Body of pancreas (tissue), 4 donors: ENCODE measurements around the gene DTX4. TPM values are rescaled to one million over a fixed set of nuclear protein-coding genes. Genes with fewer than 3 reads are reported as not detected.

ENCODE experiments used
- ATAC-seq: fragments of 150-250 bp; one replicate; pipeline ENCODE4 v1.9.1; 2016
- DNase-seq, 4 donors: peaks; one replicate each; pipeline ENCODE4 v3.0.0-alpha.2; 2019
- H3K27ac ChIP-seq, 4 donors: fragments of 200-600 bp; sonication (generic); 1 replicate in 3 of 4; 2 replicates in 1 of 4; pipeline versions ENCODE4 v1.5.1 to v1.6.1; 2016 to 2019; ENCODE audit warnings: mild to moderate bottlenecking in 1 of 4, mixed read lengths in 1 of 4, moderate library complexity in 1 of 4
- H3K27me3 ChIP-seq, 2 donors: fragments of 200-600 bp; sonication (generic); one replicate each; pipeline ENCODE4 v1.6.0; 2016; ENCODE audit warnings: mild to moderate bottlenecking in 1 of 2
- H3K36me3 ChIP-seq, 2 donors: fragments of 200-600 bp; sonication (generic); replicated peaks in 1 of 2; 2 replicates each; pipeline ENCODE4 v1.5.1; 2016; ENCODE audit warnings: low read depth in 2 of 2; ENCODE audit not compliant: insufficient read depth in 1 of 2
- H3K4me1 ChIP-seq: fragments of 200-600 bp; sonication (generic); one replicate; pipeline ENCODE4 v1.6.0; 2016
- H3K4me3 ChIP-seq, 2 donors: fragments of 200-600 bp; sonication (generic); 1 replicate in 1 of 2; 2 replicates in 1 of 2; pipeline ENCODE4 v1.5.1; 2016 to 2019
- H3K9me3 ChIP-seq, 3 donors: fragments of 200-600 bp; sonication (generic); 1 replicate in 2 of 3; 2 replicates in 1 of 3; pipeline ENCODE4 v1.5.1; 2016
- POLR2A ChIP-seq, 3 donors: fragments of 450-650 bp; IDR thresholded peaks; one replicate each; pipeline ENCODE4 v1.6.1; 2016; ENCODE audit warnings: antibody characterized with exemption in 3 of 3, mild to moderate bottlenecking in 2 of 3
- WGBS, 2 donors: methylation state at CpG; one replicate each; pipeline ENCODE4 v1.1.5; 2017; 5-methylcytosine and 5-hydroxymethylcytosine counted together
- intact Hi-C: fragments of 100-400 bp; cut with DNase I; formaldehyde crosslinking; loops from one replicate; pipeline ENCODE4 v1.15.1; 2023
- small RNA-seq: library from RNA; depleted of rRNA; stranded (forward); fragments of <200 nt; gene quantifications from one replicate; pipeline ENCODE3, GENCODE V24; 2016
- total RNA-seq, 2 donors: library from RNA; depleted of rRNA; stranded (reverse); fragments of >200 nt; gene quantifications; one replicate each; pipeline ENCODE4 v1.1.0, GENCODE V29; 2016
- TF ChIP-seq, protein P1 (sequence below), 7 experiments: fragments of 450-650 bp in 4 of 7; fragments of 200-600 bp in 3 of 7; sonication (generic) in 3 of 7; IDR thresholded peaks; one replicate each; pipeline ENCODE4 v1.5.1; 2016 to 2019; ENCODE audit warnings: antibody characterized with exemption in 7 of 7

Gene DTX4
- total RNA-seq, 2 donors from 2014 or later = 9.6 to 10.4 TPM

DNA sequence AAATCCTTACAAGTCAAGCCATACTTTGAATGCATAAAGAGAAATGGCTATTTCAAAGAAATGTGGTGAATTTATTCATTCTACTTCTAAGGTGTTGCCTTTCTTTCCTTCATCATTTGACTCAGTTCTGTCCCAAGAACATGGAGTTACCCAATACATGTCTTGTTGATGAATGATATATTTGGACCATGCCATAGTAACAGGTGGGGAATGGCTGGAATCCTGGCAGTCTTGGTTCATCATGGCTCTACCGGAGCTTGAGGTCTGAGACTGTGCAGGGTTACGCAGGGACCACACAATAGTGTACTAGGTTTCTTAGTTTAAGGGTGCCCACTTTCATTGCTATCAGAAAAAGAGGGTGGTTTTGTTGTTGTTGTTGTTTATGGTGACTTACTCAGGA, 81.1 kb downstream of the DTX4 start:
- DNase-seq = no peak
- TF ChIP-seq POLR2A (IDR thresholded peaks at IDR 0.05) = no peak
- TF ChIP-seq, protein P1, sequence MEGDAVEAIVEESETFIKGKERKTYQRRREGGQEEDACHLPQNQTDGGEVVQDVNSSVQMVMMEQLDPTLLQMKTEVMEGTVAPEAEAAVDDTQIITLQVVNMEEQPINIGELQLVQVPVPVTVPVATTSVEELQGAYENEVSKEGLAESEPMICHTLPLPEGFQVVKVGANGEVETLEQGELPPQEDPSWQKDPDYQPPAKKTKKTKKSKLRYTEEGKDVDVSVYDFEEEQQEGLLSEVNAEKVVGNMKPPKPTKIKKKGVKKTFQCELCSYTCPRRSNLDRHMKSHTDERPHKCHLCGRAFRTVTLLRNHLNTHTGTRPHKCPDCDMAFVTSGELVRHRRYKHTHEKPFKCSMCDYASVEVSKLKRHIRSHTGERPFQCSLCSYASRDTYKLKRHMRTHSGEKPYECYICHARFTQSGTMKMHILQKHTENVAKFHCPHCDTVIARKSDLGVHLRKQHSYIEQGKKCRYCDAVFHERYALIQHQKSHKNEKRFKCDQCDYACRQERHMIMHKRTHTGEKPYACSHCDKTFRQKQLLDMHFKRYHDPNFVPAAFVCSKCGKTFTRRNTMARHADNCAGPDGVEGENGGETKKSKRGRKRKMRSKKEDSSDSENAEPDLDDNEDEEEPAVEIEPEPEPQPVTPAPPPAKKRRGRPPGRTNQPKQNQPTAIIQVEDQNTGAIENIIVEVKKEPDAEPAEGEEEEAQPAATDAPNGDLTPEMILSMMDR (IDR thresholded peaks at IDR 0.05) = no peak
- Histone ChIP-seq H3K36me3 (no peaks in the 10 kb centered on the region), H3K4me3 (no peak overlapping the region), H3K27me3 (no peaks in the 10 kb centered on the region), H3K9me3 (no peaks in the 10 kb centered on the region), H3K4me1 (no peaks in the 10 kb centered on the region), H3K27ac (no peak overlapping the region)
- WGBS, 2 donors = 86 to 91% methylated on average over 2 of the region's 2 CpGs
- intact Hi-C loops = no loop called here
- no peak for ATAC-seq

GRCh38 chr11:59254286-59254685, 82.4 kb downstream of the DTX4 start:
- ATAC-seq (no peak), DNase-seq (no peak)
- Histone ChIP-seq H3K9me3 (no peaks in the 10 kb centered on the region), H3K27me3 (no peaks in the 10 kb centered on the region), H3K4me3 (no peak overlapping the region), H3K27ac (no peak overlapping the region), H3K36me3 (no peaks in the 10 kb centered on the region), H3K4me1 (no peaks in the 10 kb centered on the region)
- intact Hi-C loops = no loop called here
- TF ChIP-seq POLR2A (IDR thresholded peaks at IDR 0.05) = no peak
- TF ChIP-seq, protein P1 (IDR thresholded peaks at IDR 0.05) = no peak

GRCh38 chr11:59255281-59255680, 83.3 kb downstream of the DTX4 start:
- Histone ChIP-seq H3K27ac (no peak overlapping the region), H3K27me3 (no peaks in the 10 kb centered on the region), H3K4me1 (no peaks in the 10 kb centered on the region), H3K9me3 (no peaks in the 10 kb centered on the region), H3K36me3 (no peaks in the 10 kb centered on the region), H3K4me3 (no peak overlapping the region)
- intact Hi-C loops = no loop called here
- no peak for ATAC-seq
- 50 to 56% methylated on average over 8 of the region's 8 CpGs for WGBS, 2 donors
- TF ChIP-seq, protein P1 (IDR thresholded peaks at IDR 0.05) = no peak
- TF ChIP-seq POLR2A (IDR thresholded peaks at IDR 0.05) = no peak
- DNase-seq = no peak

Small RNAs within 50 kb of the gene (small RNA-seq; reads per million reads assigned to genes)
- gene RN7SL42P = not detected

Other genes starting within 250 kb of the DTX4 start
- under 1 TPM in 1 of 2 donors, not detected in 1; 0.78 TPM for gene GLYATL1, start 232.6 kb upstream of the DTX4 start, total RNA-seq
- gene GLYATL1B, start 85.8 kb upstream of the DTX4 start, total RNA-seq = not detected
- under 1 TPM in 1 of 2 donors, not detected in 1; 0.33 TPM for gene FAM111B, start 64.9 kb upstream of the DTX4 start, total RNA-seq
- 10 to 100 TPM; 17.4 to 43.8 TPM for gene FAM111A, start 29.3 kb upstream of the DTX4 start, total RNA-seq
- 1 to 10 TPM; 1.3 to 3.9 TPM for gene MPEG1, start 40.8 kb downstream of the DTX4 start, total RNA-seq
- not detected for gene OR5AN1, start 186.8 kb downstream of the DTX4 start, total RNA-seq